ENCODE data around the gene ST14.
"Not testable (repeated sequence)": the region's sequence is repeated elsewhere in the genome, so short reads cannot be mapped to it uniquely, and the experiment has no call there.

Gene ST14

GRCh38 chr11:130241713-130242112, 82.1 kb downstream of the ST14 start:
- no peak for DNase-seq

DNA sequence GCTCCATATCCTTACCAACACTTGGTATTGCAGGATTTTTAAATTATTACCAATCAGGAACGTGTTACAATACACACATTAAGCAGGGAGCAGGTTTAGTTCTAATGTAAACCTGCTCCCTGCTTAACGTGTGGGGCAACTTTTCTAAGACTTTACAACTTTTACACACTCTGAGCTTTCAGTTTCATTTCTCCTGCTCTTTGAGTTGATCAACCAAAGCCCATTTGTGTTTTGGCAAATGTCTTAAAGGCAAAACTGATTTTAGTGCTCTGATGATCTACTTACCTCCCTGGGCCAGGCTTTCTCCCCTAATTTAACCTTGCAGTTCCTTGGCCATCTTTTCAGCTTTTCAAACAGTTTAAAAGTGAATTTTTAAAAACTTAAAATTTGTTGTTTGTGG, 84.2 kb downstream of the ST14 start:
- no peak for DNase-seq

DNA sequence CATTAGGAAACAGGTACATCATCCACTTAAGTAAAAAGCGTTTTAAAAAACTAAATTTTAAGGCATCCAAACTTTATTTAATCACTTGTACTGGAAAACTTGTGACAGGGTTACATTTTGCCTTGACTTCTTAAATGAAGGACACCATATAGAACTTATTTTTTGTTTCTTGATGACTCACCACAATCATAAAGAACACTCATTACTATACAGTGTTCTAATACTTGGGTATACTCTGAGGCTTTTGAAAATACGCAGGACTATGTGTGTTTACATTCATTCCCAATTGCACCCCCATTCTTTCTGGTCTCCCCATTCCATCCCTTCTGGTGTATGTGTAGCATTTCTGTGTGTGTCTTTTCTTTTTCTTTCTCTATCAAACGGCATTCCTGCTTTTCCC, 85.3 kb downstream of the ST14 start:
- no peak for DNase-seq

DNA sequence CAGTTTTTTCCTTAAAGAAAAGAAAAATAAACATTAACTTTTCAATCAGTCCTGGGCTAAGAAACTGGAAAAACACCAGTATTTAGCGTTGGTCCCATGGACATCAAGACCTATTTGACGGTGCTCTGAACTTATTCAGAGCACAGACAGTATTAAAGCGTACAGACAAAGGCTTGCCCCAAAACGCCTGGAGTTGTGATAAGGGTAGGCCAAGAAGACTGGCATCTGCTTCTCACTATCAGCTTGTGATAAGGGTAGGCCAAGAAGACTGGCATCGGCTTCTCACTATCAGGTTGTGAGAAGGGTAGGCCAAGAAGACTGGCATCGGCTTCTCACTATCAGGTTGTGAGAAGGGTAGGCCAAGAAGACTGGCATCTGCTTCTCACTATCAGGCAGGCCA, 85.8 kb downstream of the ST14 start:
- not testable (repeated sequence) for DNase-seq

- DNase-seq, result peak; percentile 20
Measured at GRCh38 chr11:130246270-130246669, 86.7 kb downstream of the ST14 start.

DNA sequence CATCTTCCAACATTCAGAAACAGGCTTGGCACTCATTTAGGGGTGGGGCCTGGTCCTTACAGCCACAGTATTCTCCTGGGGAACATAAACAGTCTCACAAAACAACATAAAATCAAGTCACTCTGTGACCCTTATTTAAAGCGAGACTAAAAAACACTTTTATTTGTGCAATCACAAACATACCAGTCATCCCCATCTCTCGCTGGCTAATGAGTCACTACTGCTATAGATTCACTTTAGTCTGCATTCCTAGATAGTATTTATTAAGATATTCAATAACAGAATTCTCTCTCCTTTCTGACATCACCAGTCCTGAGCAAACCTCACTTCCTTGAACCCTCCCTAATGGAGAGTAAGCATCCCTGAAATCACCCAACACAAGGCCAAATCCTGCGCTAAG, 87.2 kb downstream of the ST14 start:
- DNase-seq, result no peak

GRCh38 chr11:130247319-130247718, 87.7 kb downstream of the ST14 start:
- DNase-seq, result peak; percentile 19

DNA sequence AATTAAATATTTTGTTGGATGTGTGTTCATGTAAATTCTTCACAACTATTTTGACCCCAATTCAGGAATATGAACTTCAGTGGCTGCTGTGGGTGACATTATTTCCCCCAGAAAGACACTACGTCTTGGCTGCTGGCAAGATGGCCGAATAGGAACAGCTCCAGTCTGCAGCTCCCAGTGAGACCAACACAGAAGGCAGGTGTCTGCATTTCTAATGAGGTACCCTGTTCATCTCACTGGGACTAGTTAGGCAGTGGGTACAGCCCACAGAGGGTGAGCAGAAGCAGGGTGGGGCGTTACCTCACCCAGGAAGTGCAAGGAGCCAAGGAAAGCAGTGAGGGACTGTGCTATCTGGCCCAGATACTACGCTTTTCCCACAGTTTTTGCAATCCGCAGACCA, 89.8 kb downstream of the ST14 start:
- no peak for DNase-seq

DNA sequence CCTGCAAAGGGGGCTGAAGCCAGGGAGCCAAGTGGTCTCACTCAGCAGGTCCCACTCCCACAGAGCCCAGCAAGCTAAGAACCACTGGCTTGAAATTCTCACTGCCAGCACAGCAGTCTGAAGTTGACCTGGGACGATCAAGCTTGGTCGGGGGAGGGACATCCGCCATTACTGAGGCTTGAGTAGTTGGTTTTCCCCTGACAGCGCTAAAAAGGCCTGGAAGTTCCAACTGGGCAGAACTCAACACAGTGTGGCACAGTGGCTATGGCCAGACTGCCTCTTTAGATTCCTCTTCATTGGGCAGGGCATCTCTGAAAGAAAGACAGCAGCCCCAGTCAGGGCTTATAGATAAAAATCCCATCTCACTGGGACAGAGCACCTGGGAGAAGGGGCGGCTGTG, 90.3 kb downstream of the ST14 start:
- DNase-seq, result not testable (repeated sequence)

GRCh38 chr11:130251763-130252162, 92.2 kb downstream of the ST14 start:
- DNase-seq, result not testable (repeated sequence)

Measured in eye (tissue), 1 donor.